SHP77 treated with DMSO at 0.1 percent for 48 hours (cell line): ENCODE results near the gene HSPA12B.
"Not testable (repeated sequence)": the region's sequence is repeated elsewhere in the genome, so short reads cannot be mapped to it uniquely, and the experiment has no call there.

Experiments used
- DNase-seq: peaks from one replicate; lab custom pipeline; 2025; lab: John Stamatoyannopoulos, UW

The HSPA12B gene

DNA sequence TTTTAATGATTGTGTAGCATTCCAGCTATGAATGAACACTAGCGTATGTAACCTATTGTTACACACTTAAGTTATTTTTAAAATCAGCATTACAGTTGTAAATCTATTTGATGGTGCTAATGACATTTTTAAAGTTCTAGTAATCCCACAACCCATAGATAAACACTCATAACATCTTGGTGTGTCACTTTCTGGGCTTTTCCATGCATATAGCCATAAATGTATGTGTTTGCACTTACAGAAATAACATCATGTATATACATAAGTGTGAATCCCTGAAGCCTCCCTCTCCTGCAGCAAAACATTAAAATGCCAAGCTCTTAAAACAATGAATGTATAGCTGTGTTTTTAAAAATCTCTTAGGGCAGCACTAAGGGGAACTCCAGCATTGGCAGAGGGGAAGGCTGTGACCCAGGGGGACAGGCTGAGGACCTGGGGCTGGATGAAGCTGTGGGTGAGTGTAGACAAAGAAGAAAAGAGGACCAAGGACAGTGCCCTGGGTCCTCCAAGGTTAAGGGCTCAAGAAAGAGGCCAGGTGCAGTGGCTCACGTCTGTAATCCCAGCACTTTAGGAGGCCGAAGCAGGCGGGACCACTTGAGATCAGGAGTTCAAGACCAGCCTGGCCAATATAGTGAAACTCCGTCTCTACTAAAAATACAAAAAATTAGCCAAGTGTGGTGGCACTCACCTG, 55.0 kb downstream of the HSPA12B start:
- DNase-seq, result no peak

DNA sequence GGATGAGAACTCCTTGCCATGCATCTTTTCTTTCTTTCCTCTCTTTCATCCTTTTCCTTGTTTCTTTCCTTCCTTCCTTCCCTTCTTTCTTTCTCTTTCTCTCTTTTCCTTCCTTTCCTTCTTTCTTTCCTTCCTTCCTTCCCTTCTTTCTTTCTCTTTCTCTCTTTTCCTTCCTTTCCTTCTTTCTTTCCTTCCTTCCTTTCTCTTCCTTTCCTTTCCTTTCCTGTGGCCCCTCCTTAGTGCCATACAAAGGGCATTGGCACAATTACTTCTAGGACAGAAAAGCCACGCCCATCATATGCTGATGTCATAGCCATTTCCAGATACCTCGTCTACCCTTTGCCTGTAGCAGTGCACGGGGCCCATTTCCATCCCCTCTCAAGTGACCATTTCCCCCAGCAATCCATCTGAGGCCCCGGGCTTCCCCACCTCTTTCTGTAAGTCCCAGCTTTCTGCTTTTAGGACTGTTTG, 56.2 kb downstream of the HSPA12B start:
- peak; percentile 8 for DNase-seq

DNA sequence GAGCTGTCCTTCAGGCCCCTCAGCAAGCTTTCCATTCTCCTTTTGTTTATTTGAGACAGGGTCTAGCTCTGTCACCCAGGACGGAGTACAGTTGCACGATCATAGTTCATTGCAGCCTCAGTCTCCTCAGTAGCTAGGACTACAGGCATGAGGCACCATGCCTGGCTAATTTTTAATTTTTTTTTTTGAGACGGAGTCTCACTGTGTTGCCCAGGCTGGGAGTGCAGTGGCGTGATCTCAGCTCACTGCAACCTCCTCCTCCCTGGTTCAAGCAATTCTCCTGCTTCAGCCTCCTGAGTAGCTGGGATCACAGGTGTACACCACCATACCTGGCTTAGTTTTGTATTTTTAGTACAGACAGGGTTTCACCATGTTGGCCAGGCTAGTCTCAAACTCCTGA, 56.7 kb downstream of the HSPA12B start:
- not testable (repeated sequence) for DNase-seq

DNA sequence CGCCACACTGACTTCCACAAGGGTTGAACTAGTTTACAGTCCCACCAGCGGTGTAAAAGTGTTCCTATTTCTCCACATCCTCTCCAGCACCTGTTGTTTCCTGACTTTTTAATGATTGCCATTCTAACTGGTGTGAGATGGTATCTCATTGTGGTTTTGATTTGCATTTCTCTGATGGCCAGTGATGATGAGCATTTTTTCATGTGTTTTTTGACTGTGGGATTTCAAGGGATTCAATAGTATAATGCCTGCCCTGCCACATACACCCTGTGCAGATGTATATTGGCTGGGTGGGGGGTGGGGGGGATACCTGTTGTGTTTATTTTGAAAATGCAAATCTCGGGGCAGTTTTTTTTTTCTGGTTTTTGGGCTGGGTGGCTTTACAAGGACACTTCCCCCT, 61.7 kb downstream of the HSPA12B start:
- not testable (repeated sequence) for DNase-seq

DNA sequence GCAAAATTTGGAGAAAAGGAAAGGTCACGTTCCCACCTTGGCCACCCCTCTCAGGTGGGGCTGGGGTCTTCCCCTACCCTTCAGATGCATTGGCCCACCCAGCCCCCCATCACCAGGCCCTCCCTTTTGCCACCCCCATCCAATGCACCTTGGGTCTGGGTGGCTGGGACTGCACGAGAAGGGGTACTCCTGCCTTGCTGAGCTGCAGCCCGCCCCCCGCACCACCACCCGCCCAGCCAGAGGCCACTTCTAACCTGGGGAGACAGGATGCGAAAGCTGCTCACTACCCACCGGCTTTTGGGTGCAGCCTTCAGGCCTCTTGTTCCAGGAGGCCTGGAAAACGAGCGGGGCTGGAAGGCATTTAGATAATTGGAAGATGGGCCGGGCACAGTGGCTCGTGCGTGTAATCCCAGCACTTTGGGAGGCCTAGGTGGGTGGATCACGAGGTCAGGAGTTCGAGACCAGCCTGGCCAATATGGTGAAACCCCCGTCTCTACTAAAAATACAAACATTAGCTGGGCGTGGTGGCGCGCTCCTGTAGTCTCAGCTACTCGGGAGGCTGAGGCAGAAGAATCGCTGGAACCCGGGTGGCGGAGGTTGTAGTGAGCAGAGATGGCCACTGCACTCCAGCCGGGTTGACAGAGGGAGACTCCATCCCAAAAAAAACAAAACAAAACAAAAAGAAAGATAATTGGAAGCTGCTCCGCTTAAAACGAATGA, 62.4 kb downstream of the HSPA12B start:
- no peak for DNase-seq

DNA sequence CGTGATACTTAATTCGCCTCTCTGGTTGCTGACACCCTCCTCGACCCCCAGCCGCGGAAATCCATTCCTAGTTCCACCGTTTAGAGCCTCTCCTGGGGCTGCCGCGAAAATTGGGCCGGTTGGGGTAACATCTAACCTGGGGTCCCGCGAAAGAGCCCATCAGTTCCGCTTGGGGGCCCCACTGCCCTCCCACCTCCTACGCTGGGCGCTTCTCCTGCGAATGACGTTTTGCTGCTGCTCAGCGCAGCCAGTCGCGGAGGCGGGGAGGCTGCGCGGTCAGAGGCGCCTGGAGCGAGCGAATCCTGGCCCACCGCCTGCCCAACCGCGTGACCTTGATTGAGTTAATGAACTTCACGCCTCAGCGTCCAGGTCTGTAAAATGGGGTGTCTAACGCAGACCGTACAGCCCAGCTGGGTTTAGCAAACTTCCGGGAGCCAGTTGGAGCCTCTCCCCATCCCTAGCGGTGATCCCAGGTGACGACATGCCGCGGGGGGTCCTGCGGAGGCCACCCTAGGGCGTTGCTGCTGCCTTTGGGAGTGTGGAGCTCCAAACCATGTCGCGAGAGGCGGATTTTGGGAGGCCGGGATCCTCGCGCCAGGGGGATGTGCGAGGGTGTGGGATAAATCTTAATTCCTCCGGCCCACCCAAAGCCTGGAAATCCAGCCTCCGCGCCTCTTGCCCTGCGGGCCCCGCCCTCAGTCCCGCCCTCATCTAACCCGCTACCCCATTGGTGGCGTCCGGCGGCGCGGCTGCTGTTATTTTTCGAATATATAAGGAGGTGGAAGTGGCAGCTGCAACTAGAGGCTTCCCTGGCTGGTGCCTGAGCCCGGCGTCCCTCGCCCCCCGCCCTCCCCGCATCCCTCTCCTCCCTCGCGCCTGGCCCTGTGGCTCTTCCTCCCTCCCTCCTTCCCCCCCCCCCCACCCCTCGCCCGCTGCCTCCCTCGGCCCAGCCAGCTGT, 63.3 kb downstream of the HSPA12B start, which contains the start of gene CDC25B:
Gene CDC25B (plus strand): TSS at position 800 of the 958 bp plus-strand sequence. CDS start 222 bp downstream, outside the sequence.
- DNase-seq, result peak; percentile 97

DNA sequence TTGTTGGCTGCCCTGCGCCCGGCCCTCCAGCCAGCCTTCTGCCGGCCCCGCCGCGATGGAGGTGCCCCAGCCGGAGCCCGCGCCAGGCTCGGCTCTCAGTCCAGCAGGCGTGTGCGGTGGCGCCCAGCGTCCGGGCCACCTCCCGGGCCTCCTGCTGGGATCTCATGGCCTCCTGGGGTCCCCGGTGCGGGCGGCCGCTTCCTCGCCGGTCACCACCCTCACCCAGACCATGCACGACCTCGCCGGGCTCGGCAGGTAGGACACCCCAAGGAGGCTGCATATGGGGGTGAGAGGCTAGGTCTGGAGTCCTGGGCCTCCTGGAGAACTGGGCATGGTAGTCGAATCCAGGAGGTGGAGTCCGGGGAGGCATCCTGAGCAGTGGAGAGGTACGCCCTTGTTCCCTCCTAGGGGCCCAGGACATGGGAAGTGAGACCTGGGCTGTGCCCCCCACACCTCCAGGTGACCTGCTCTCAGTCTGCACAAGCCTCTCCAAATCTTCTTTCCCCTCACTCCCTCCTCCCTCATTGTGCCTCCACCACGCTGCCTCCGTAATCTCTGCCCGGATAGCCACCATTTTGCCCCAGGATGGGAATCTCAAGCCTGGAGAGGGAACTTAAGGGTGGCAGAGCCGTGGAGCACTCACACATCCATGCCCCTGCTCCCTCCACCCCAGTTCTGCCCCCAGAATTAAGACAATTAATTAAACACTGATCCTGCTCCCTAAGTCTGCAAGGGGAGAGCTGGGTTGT, 64.2 kb downstream of the HSPA12B start:
- no peak for DNase-seq

DNA sequence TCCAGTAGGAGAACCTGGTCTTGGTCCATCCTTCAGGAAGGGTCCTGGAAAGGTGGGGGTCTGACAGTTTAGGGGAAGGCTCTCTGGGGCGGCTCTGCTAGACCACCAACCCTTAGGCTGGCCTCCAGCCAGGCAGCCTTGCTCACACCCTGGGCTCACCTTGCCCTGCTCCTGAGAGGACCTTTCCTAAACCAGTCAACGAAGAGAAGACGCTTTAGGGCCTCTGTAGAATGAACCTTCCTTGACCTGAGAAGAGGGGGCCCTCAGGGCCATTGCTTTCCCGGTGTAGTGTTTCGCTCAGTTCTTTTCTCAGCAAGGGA, 64.7 kb downstream of the HSPA12B start:
- no peak for DNase-seq

DNA sequence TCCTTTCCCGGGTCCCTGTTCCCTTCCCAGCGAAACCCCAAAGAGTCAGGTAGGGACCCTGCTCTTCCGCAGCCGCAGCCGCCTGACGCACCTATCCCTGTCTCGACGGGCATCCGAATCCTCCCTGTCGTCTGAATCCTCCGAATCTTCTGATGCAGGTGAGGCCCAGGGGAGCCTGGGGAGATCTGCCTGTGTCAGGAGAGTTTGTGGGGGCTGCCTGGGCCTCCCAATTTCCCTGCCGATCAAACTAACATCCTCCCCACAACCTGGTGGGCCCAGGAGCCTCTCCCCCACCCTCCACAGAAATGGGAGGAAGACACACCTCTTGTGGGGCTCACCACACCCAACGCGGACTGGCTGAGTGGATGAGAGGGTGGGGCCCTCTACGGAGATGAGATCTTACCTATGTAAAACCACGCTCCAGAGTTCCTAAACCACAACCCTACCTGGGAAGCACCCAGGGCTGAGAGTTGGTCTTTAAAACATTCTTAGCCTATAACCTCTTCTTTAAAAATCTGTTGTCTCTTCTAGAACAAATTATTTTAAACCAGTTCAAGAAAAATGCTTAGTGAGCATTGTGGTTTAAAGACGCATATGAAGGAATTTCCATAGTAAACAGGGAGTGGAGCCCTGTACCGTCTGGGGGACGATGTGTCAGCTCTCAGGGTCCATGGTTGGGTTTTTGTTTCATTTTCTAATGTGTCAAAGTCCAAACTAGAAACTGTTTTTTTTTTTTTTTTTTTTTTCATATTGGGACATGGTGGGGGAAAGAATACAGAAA, 65.3 kb downstream of the HSPA12B start:
- DNase-seq, result no peak

DNA sequence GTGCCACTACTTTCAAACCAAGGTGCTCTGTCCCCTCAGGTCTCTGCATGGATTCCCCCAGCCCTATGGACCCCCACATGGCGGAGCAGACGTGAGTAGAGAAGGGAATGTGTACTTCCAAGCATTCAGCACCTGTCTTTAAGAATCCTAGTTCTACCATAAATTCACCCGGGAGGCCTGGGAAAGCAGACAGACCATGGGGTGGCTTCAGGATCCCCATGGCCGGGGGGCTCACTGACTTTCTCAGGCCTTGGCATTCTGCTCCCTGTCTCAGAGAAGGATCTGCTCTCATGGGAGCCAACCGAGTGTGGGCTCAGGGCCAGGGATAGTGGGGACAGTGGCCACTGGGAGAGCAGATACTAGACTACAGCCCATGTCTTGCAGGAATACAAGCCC, 65.9 kb downstream of the HSPA12B start:
- DNase-seq, result no peak

DNA sequence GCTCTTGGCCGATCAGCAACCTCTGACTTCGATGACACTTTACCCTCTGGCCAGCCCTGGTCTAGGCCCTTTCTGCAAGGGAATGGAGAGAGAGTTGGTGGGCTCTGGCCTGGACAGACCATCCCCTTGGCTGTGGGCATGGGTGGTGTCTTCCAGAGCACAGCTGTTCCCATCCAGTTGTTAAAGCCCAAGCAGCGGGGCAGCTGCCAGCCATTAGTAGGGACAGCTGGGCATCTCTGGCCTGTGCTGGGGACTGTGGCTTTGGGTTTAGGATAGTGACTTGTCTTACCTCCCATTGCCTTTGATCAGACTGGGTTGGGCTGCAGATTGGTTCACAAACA, 66.4 kb downstream of the HSPA12B start:
- DNase-seq, result no peak

DNA sequence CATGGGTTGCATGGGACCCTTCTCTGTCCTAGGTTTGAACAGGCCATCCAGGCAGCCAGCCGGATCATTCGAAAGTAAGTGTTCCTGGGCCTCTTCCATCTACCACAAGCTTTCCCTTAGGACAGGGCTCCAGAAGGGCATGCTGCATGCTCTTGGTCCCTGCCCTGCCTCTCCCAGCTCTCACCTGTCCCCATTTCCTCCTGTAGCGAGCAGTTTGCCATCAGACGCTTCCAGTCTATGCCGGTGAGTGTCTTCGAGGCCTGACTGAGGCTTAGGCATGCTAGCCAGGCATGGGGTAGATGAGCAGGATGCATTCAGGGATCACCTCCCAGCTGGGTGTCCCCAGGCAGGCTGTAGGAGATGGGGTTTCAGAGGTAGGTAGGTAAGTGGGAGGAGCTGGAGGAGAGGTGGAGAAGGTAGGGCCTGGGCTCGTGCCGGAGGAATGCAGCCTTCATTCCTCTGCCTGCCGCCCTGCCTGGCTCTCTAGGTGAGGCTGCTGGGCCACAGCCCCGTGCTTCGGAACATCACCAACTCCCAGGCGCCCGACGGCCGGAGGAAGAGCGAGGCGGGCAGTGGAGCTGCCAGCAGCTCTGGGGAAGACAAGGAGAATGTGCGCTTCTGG, 67.9 kb downstream of the HSPA12B start:
- DNase-seq, result no peak

DNA sequence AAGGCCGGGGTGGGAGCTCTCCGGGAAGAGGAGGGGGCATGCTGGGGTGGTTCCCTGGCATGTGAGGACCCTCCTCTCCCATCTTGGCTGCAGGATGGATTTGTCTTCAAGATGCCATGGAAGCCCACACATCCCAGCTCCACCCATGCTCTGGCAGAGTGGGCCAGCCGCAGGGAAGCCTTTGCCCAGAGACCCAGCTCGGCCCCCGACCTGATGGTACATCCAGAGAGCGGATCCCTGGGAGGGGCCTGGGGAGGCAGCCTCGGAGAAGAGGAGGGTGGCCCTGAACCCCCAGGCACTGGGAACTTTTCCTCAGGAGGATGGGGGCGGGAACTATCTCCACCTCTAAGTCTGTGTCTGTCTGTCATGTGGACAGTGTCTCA, 68.4 kb downstream of the HSPA12B start:
- no peak for DNase-seq

DNA sequence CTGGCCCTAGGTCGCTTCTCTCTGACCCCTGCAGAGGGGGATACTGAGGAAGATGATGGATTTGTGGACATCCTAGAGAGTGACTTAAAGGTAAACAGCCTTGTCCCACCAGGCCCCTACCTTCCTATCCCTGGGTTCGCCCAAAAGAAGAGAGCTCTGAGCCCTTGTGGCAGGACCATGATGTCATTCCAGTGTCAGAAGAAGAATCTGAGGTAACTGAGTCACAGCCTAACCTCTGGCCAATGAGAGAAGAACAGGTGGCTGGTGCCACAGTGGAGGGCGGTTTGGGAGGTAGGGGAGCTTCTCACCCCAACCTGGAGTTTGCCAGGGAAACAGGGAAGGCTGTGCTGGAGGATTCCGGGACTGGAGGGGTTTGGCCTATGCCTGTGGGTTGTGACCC, 68.8 kb downstream of the HSPA12B start:
- no peak for DNase-seq

DNA sequence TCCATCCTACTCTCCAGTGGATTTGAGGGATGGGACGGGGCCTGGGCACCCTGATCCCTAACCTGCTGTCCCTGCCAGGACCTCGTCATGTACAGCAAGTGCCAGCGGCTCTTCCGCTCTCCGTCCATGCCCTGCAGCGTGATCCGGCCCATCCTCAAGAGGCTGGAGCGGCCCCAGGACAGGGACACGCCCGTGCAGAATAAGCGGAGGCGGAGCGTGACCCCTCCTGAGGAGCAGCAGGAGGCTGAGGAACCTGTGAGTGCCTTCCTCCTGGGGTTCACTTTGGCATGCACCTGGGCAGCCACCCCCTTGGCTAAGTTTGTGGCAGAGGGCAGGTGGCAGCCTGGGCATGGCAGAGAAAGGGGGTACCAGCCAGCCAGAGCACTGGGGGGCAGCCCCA, 69.4 kb downstream of the HSPA12B start:
- DNase-seq, result no peak
